Stomach smooth muscle (tissue), 2 donors: ENCODE measurements around the gene ERF.

Source experiments
- H3K27ac ChIP-seq: one replicate; pipeline ENCODE4 v1.7.0; 2013; ENCODE audit warnings: mild to moderate bottlenecking, low read length, inconsistent platforms
- H3K27me3 ChIP-seq, 2 donors: one replicate each; pipeline ENCODE4 v1.7.0; 2013; ENCODE audit warnings: low read length in 2 of 2; ENCODE audit not compliant: insufficient read depth in 2 of 2, control insufficient read depth in 1 of 2
- H3K36me3 ChIP-seq, 2 donors: one replicate each; pipeline ENCODE4 v1.7.0; 2013; ENCODE audit warnings: low read length in 2 of 2; ENCODE audit not compliant: control insufficient read depth in 2 of 2, insufficient read depth in 2 of 2
- H3K4me1 ChIP-seq: one replicate; pipeline ENCODE4 v1.7.0; 2013; ENCODE audit warnings: low read length; ENCODE audit not compliant: control insufficient read depth, insufficient read depth
- H3K4me3 ChIP-seq, 2 donors: one replicate each; pipeline ENCODE4 v1.7.0; 2013; ENCODE audit warnings: low read length in 2 of 2
- H3K9ac ChIP-seq, 2 donors: one replicate each; pipeline ENCODE4 v1.7.0; 2013; ENCODE audit warnings: low read length in 2 of 2, mild to moderate bottlenecking in 1 of 2
- H3K9me3 ChIP-seq, 2 donors: one replicate each; pipeline ENCODE4 v1.7.0; 2013; ENCODE audit warnings: low read length in 2 of 2; ENCODE audit not compliant: control insufficient read depth in 2 of 2
- donor health status: healthy.
- donor health status: Pancreatic carcinoma.

Gene ERF

DNA sequence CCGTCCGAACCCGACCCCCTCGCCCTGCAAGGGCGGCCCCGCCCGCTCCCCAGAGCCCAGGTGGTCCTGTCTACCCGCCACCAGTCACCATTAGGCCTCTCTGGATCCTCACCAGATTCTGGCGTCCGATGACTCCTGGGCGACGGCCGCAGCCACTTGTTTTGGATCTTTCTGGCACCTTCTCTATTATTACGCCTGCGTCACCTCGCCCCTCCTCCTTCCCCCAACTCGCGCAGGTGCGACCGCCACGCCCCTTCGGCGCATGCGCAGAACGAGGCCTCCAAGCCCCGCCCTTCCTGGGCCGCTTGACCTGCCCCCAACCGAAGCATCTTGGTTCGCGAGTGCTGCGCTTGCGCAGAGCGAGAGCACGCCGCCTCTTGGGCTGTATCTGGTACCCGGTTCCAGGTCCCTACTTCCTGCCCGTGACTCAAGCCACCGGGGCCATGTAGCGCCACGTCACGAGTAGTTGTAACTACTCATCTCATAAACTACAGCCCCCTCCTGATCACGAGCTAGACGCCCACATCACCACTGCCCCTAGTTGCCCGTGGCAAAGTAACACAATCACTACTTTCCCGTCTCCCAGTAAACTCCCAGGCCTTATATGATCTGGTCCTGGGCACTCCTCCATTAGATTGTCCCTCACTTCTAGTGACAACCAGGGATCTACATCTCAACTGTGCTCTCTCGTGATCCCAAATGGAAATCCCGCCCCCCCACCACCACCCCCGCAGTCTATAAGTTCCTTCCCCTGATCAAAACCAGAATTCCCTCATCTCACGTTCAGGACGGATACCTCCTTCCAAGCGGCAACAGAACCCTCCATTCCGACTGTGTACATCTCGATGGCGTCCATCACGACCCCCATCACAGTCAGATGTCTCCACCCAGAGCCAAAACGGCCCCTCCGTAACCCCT is 37.1 kb downstream of the ERF start, which contains the start of gene DEDD2:
TSS of gene DEDD2 (minus strand) at position 158 of the 918 bp plus-strand sequence. CDS start 670 bp downstream, outside the sequence.
- H3K27me3 ChIP-seq, result no peaks in the 10 kb centered on the region
- H3K9me3 ChIP-seq, result no peaks in the 10 kb centered on the region
- H3K4me3 ChIP-seq, result peak within 1 kb of the TSS; percentile 86 to 89
- H3K4me1 ChIP-seq, result peaks cover 41% of the 10 kb centered on the region
- H3K27ac ChIP-seq, result peak within 1 kb of the TSS; percentile 73
- H3K36me3 ChIP-seq, result peaks cover 14 to 16% of the 10 kb centered on the region in 2 donors
- H3K9ac ChIP-seq, result peak within 1 kb of the TSS; percentile 80 to 83

DNA sequence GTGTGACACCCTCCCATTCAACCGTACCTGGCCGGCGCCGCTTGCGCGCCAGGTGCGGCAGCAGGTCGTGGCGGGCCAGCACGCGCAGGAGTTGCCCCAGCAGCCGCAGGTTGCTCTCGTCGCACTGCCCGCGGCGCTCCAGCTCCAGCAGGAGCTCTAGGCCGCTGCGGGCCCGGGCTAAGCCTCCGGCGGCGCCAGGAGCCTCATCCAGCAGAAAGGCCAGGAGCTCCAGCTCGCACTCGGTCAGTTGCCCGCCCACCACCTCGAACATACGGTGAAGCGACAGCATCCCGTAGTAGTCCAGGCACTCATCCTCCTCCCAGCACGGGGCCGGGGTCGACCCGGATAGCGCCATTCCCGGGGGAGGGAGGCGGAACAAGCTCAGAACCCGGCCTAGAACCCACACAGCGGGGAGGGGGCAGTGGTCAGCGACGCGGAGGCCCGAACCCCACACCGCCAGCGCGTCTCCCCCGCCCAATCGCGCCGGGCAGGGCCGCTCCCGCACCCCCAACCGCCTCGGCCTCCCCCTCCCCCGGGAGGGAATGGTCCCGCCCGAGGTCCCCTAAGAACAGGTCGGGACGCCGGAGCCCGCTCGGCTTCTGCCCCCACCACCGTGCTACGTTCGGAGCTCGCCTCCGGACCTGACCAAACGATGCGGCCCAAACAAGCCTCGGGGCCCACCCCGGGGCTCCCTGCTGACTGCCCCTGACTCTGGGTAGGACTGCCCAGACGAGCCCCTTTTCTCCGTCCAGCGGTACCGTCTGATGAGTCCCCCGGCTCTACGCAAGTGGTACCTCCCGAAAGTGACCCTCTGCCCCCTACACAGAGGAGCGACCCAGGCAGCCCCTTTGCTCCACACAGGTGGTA is 38.0 kb downstream of the ERF start:
- no peaks in the 10 kb centered on the region for H3K27me3 ChIP-seq
- H3K9me3 ChIP-seq, result no peaks in the 10 kb centered on the region
- H3K36me3 ChIP-seq, result peaks cover 15 to 16% of the 10 kb centered on the region in 2 donors
- H3K27ac ChIP-seq, result peak overlapping the region; percentile 73
- peaks cover 41% of the 10 kb centered on the region for H3K4me1 ChIP-seq
- H3K4me3 ChIP-seq, result peak overlapping the region; percentile 86 to 89
- peak overlapping the region; percentile 80 to 83 for H3K9ac ChIP-seq

DNA sequence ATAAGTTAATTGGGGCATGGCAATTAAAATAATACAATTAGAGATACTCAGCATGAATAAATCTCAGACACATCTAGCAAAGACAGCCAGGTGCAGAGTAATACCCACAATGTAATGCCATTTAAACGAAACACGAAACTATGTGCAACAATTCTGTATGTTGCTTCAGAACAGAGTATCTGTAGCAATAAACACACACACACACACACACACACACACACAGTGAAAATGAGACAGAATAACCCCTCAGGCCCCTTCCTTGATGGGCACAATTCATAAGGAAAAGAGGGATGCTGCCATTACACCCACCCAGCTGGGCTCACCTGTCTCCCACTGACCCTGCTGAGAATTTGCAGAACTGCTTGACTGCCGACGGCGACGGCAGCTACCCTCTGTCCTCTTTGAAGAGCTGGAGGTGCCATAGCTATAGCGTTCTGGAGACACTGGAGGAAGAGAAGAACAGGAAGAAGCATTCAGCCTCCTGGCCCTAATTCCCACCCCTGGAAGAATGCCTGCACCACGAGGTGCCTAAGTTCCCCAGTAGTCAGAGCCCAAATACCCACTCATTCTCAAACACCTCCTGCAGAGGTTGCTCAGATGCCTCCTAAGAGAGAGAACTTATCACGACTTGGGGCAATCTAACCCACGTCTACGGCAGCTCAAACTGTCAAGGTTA is 40.0 kb downstream of the ERF start:
- peaks cover 17% of the 10 kb centered on the region in 2 donors for H3K36me3 ChIP-seq
- H3K4me3 ChIP-seq, result no peak overlapping the region
- H3K9ac ChIP-seq, result no peak overlapping the region
- no peaks in the 10 kb centered on the region for H3K9me3 ChIP-seq
- H3K27me3 ChIP-seq, result no peaks in the 10 kb centered on the region
- peaks cover 29% of the 10 kb centered on the region for H3K4me1 ChIP-seq
- no peak overlapping the region for H3K27ac ChIP-seq

DNA sequence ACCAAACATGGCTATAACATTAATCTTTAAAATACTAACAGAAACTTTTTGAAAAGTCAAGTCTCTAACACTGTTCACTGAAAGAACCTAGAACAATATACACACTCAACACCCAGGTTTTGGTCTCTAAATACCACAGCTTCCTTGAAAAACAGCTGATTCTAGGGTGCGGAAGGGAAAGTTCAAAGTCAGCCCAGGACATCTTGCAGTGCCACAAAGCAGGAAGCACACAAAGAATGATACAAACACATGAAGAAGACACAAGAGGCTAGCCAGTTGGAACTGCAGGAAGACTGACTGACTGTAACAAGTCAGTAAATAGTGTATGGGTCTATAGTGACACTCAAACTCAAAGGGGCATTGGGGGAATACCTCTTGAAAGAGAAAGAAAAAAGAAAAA is 42.0 kb downstream of the ERF start:
- no peaks in the 10 kb centered on the region for H3K27me3 ChIP-seq
- H3K4me1 ChIP-seq, result peaks cover 15% of the 10 kb centered on the region
- H3K4me3 ChIP-seq, result no peak overlapping the region
- peaks cover 32 to 33% of the 10 kb centered on the region in 2 donors for H3K36me3 ChIP-seq
- H3K9ac ChIP-seq, result no peak overlapping the region
- no peaks in the 10 kb centered on the region for H3K9me3 ChIP-seq
- no peak overlapping the region for H3K27ac ChIP-seq

DNA sequence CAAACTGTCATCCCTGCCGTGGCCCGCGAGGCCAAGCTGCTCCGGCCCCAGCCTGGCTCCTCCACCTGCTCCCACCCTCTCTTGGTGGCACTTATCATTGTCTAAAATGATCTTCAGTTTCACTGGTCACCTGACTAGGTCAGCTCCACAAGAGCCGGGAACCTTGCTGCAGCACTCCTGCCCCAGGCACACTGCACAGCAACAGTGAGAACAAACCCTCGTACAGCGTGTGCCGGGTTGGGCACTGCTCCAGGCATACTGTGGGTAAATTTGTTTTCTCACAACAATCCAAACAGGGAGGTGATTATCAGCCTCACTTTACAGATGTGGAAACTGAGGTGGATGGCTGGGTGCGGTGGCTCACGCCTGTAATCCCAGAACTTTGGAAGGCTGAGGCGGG is 46.3 kb downstream of the ERF start:
- H3K27me3 ChIP-seq, result no peaks in the 10 kb centered on the region
- peaks cover 36 to 55% of the 10 kb centered on the region in 2 donors for H3K36me3 ChIP-seq
- no peaks in the 10 kb centered on the region for H3K4me1 ChIP-seq
- no peak overlapping the region for H3K4me3 ChIP-seq
- no peak overlapping the region for H3K27ac ChIP-seq
- H3K9ac ChIP-seq, result no peak overlapping the region
- no peaks in the 10 kb centered on the region for H3K9me3 ChIP-seq

DNA sequence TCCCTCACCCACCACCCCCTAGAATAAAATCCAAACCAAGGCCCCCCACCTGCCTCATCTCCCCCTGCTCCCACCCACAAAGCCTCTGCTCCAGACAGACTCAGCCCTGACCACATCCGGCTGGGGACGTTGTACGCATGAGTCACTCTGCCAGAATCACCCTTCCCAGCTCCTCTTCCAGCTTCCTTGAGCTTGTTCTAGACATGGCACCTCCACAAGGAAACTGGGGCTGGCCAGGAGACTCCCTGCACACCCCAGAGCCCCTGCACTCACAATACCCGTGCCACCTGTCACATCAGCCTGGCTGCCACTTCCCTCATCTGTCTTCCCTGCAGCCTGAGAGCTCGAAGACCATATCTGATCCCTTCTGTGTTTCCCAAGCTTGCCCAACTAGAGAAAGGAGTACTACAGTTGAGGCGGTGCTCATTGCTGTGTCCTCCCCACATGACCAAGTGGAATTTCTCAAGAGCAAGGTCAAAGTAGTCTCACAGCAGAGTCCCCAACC is 47.1 kb downstream of the ERF start:
- Histone ChIP-seq H3K4me1 (no peaks in the 10 kb centered on the region), H3K27ac (no peak overlapping the region), H3K36me3 (peaks cover 34 to 54% of the 10 kb centered on the region in 2 donors), H3K4me3 (no peak overlapping the region), H3K27me3 (no peaks in the 10 kb centered on the region), H3K9me3 (no peaks in the 10 kb centered on the region), H3K9ac (no peak overlapping the region)

DNA sequence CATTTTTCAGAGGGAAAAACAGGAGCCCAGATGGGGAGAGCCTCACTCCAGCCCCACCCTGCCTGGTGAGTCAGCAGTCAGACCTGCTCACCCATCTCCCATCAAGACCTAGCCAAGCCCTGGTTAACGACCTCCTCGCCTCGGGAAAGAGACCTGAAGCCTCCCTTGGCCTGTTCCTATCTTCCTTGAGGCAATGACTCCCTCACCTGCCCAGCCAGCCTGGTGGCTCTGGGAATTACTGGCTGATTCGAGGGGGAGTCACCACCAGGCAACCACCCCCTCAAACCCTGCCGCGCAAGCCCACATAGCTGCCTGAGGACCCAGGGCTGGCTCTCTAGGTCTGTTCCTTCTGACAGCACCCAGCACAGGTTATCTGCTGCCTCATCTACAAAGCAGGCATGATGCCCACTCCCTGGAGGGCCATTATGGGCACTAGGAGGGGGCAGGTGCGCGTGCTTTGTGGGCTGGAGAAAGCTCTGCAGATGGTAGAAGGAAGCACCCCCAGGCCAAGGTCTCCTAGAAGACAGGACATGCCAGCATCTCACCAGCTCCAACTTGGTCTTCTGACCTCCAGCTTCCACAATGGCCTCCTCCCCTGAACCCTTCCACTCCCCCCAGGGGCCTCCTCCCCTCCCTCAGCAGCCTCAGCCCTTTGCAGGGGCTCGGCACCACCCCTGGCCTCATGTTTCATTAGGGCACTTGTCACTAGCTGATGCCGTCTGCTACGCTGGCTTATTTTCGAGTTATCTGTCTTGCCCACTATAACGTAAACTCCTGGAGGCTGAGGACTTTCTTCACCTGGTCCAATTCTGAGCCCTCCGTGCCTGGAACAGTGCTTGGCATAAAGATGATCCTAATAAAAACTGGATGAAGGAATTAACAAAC is 47.8 kb downstream of the ERF start:
- Histone ChIP-seq H3K4me3 (no peak overlapping the region), H3K27ac (no peak overlapping the region), H3K9ac (no peak overlapping the region), H3K27me3 (no peaks in the 10 kb centered on the region), H3K4me1 (no peaks in the 10 kb centered on the region), H3K36me3 (peaks cover 39 to 59% of the 10 kb centered on the region in 2 donors), H3K9me3 (no peaks in the 10 kb centered on the region)

DNA sequence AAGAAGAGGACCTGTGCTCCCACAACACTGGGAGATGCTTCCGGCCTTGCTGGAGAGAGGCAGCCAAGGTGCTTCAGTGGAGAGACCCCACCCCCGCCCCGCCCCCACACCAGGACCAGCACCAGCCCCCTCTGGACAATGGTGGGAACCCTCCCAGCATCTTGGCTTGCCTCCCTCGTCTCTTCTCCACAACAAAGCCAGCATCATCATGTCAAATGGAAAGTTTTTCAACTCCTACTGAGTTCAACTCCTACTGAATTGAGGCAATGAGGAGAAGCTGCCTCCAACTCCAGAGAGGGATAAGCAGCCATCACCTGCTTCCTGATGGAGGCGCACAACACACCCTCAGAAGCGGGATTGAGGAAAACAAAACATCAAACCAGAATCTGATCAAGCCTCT is 50.3 kb downstream of the ERF start:
- Histone ChIP-seq H3K4me3 (no peak overlapping the region), H3K4me1 (no peaks in the 10 kb centered on the region), H3K9ac (no peak overlapping the region), H3K9me3 (no peaks in the 10 kb centered on the region), H3K36me3 (peaks cover 44 to 71% of the 10 kb centered on the region in 2 donors), H3K27ac (no peak overlapping the region), H3K27me3 (no peaks in the 10 kb centered on the region)

DNA sequence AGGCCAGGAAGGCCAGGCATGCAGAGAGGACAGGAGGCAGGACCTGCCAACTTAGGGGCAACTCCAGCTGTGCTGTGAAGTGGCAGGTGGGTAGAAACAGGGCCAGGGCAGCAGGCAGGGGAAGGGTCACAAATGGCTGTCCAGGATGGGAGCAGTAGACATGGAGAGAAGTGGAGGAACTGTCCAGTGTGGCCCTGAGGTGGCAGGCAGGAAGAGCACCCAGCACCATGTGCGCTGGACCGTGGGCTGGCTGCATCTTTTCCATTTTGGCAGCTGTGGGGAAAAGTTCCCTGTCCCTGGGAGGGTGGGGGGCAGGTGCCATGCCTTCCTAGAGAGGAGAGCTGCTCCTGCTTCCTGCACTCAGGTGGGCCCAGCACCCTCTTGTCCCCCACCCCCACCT is 51.2 kb downstream of the ERF start:
- H3K4me3 ChIP-seq, result no peak overlapping the region
- no peaks in the 10 kb centered on the region for H3K27me3 ChIP-seq
- no peak overlapping the region for H3K9ac ChIP-seq
- H3K36me3 ChIP-seq, result peaks cover 43 to 71% of the 10 kb centered on the region in 2 donors
- H3K4me1 ChIP-seq, result no peaks in the 10 kb centered on the region
- no peak overlapping the region for H3K27ac ChIP-seq
- no peaks in the 10 kb centered on the region for H3K9me3 ChIP-seq
